ENCODE results near the gene PPP6R1.

The PPP6R1 gene

DNA sequence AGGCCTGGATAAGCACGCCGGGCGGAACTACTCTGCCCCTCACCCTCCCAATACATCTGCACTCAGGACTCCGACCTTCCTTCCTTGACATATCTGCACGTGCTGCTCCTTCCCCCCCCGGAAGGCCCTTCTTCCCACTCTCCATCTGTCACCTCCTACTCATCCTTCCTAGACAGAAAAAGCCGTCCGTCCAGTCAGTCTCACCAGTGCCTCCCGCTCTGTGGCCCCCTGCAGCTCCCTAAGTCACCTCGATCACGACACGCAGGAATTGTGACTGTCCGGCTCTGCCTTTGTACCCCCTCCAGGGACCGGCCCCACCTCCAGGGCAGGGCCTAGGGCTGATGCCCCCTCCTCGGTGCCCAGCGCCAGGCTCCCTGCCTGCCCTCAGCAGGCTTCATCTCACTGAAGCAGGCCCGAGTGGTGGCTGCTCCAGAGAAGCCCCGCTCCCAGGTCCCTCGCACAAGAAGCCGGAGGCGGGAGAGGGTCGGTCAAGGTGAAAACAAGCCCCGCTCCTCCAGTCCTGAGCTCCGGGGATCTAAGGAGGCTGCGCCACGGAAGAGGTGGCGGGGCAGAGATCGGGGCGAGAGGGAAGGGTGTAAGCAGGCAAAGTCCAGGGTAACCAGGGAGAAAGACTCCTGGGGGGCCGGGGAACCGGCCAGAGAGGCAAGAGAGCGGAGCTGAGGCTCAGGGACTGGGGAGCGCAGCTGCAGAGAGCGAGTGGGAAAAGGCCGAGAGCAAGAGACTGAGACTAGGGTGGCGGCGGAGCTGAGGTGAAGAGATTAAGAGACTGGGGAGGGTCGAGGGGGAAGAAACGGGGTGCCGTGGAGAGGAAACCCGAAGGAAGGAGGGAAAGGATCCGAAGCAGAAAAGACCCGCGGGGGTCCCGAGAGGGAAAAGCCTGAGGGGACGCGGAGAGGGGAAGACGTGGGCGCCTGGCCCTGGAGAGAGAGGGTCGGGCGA, 1.1 kb downstream of the PPP6R1 start:
- no peak for DNase-seq (ENCODE audit: low read depth, low spot score)

DNA sequence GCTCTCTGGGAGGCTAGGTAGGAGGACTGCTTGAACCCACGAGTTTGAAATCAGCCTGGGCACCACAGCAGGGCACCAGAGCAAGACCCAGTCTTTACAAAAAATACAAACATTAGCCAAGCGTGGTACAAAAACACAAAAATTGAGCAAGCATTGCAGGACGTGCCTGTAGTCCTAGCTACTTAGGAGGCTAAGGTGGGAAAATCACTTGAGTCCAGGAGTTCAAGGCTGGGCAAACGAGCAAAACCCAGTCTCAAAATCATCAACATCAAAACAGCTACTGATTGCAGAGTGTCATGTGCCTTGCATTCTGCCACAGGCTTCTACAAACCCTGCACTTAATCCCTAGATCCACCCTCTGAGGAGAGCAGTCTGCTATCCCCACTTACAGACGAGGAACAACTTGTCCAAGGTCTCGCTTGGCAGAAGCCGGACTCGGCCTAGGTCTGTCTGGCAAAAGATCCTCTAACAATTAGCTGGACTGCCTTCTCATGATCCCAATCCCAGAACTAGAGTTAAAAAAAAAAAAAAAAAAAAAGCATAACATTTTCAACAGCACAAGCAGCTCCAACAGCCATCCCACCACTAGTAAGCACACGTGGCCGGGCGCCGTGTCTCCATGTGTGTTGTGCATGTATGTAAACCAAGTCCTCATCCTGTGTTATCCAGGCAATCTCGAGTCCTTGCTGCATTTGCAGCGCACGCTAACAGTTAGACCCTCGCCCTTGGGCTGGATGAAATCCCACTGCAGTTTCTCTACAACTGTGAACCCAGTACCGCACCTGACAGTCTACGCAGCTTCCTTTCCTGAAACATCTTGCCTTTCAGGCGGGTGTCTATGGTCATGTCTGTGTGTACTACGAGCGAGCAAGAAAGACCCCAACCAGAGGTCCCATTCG, 2.0 kb downstream of the PPP6R1 start:
- DNase-seq (ENCODE audit: low read depth, low spot score) = no peak

DNA sequence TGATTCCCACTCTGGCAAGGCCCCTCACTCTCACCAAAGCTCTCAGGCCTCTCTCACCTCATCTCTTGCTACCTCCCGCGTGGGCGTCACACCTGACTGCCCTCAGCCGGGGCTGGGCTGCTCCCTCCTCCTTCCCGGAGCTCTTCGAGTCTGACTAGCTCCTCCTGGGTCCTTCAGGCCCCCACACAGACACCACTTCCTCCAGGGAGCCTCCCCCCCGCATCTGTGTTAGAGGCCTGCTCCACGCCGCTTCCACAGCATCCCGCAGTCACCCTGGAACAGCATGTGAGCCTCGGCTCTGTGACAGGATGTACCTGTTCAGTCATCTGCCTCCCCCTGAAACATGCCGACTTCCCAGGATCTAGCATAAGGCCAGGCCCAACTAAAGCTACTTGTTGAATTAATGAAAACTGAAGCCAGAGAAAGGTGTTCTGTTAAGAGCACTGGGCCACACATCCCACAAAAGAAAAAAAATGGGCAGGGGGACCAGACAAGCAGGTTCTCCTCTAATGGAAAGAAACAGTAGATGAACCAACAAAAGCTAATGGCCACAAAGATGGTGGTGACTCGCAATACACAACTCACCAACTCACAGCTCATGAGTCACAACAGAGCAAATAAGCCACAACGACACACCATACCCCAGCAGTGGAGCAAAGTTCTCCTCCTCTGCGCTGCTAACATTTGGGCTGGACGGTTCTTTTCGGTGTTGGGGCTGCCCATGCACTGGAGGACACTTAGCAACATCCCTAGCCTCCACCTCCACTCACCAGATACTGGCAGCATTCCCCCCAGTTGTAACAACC, 3.0 kb downstream of the PPP6R1 start:
- DNase-seq (ENCODE audit: low read depth, low spot score) = no peak

DNA sequence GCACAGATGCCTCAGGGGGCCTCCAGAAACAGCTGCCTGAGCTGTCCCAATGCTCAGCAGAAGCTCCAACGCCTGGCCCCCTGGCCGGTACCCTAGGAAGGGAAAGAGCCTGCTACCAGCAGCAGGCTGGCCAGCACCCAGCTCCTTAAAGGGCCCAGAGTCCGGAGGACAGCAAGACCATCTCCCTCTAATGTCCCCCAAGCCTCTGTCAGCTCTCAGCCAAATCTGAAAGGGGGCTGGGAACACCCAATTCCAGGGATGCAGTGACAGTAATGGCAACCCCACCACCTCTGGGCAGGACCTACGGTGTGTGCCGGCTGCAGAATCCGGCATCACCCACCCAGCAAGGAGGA, 4.2 kb downstream of the PPP6R1 start:
- no peak for DNase-seq (ENCODE audit: low read depth, low spot score)

DNA sequence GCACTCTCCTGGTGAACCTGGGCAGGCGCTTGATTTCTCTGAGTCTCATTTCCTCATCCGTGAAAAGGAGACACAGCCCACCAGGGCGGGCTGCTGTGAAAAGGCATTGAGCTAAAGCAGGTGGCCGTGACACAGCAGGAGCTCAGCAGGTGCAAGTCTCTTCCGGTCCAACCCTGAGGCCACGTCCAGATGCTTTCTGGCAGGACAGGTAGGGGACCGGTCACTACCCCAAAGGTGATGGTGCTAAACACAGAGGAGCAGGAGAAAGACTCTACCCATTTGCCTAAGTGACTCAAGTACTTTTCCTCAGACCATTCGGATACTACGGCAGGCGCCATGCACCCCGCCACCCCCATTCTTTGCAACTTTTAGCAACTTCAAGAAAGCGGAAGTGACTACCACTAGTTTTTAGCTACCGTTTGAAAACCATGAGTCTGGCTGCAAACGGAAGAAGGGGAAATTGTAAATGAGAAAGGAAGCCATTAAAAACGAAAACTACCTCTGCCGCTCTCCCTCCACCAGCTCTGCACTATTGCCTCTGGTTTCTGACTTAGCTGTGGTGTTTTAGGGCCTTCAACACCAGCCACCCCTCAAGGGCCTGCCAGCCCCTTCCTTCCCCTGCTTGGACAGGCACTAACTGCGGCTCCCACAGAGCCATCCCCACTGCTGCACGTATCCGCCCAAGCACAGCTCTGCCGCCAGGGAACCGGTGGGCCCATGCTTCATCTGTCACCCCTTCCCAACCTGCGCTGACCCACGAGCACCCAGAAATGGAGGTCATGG, 4.8 kb downstream of the PPP6R1 start:
- no peak for DNase-seq (ENCODE audit: low read depth, low spot score)

DNA sequence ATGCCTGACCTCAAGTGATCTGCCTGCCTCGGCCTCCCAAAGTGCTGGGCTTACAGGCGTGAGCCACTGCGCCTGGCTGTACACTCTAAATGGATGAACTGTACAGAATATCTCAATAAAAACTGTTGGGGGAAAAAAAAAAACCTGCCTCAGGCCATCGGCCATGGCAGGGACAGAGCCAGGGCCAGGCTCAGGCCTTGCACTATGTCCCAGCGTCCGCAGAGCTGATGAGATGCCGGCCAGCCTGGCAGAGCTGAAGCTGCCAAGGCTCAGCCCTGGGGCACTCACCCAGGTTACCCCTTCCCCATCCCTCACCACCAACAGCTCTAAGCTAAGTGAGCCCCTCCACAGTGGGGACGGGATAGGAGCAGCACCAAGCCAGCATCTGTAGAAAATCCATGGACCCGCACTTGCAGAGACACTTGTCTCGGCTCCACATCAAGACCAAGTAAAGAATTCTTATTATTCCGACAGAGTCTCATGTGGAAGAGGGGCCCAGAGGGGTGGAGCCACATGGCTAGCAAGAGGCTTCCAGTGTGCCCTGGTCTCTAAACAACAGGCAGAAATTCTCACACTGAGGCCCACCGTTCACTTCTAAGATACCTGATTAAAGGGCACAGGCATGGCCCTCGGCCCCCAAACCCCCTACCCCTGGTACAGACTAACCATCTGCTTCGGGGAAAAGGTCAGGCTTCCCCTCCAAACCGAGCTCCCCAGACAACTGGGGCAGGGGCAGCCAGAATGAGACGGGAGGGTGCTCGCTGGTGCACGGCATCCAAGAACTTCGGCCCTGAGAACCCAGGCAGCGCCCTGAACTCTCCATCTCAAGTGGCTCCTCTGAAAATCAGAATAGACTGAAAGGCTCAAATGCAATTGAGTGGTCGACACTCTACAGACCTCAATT, 5.8 kb downstream of the PPP6R1 start:
- no peak for DNase-seq (ENCODE audit: low read depth, low spot score)

DNA sequence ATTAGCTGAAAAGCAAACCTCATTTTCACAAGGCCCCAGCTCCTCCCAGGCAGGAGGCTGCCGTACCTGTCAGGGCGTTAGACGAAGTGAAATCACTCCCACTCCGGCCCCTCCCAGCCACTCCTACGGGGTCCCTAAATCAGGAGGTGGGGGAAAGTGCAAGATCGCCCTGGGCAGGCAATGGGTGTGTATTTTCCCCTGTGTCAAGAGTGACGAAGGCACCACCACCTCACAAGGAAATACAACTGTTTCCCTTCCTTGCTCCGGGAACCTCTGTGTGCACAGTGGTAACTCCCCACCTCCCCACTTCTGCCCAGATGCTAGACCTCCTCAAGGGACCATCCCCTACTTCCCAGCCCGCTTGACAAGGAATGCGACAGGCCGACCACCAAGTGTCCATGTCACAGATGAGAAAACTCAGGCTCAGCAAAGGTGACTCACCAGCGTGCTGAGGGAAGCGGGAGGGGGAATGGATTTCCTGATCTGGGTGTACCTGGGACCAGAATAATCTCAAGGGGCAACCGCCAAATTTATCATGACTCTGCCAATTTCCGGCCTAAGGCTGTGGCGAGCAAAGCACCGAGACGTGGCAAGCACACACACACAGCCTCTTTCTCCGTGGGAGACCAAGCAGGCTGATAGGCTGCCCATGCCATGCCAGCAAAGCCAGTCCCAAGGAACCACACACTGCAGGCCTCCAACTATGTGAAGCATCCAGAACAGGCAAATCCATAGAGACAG, 7.3 kb downstream of the PPP6R1 start:
- no peak for DNase-seq (ENCODE audit: low read depth, low spot score)

DNA sequence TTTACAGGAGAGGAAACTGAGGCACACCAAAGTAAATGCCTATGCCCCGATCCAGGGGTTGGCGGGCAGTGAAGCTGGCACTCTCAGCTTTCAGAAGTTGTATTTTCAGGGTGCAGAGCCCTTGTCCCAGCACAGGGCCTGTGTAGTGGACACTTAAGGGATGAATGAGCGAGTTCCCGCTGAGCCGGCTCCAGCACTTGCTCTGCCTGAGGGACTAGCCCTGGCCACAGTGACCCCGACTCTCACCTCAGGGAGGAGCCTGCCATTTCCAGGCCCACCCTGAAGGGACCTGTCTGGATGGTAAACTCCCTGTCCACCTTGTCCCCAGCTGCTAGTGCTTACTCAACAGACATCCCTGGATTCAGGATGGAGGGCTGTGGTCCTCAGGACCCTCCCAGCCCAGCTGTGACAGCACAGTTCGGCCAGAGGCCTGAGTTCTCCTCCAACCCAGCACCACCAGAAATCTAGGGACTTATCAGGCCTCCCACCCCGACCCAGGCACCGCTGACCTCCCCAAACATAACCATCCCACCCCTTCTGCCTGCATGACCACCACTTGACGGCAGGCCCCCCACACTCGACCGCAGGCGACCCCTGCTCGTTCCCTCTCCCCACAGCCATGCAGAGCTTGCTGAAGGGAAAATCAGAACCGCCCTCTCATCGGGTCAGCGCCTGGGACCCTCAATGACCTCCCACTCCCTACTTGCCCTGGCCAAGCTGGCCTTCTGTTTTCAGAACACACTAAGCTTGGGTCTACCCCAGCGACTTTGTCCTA, 8.4 kb downstream of the PPP6R1 start:
- DNase-seq (ENCODE audit: low read depth, low spot score) = no peak

DNA sequence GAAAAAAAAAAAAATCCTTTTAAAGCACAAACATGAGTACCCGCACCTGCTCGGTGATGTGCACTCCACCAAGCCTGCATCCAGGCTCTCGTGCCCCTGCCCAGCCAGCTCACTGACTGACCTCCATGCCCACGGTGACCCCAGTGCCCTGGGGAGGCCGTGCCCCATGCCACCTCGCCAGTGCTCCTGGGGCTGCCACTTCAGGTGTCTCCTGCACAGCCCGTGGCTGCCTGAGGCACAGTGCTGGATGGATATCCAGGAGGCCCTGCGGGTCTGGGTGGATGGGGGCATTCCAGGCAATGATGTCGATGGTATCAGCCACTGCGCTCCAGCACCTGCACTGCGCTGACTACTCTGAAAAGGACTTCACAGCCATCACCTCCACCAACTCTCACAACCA, 9.0 kb downstream of the PPP6R1 start:
- DNase-seq (ENCODE audit: low read depth, low spot score) = no peak

DNA sequence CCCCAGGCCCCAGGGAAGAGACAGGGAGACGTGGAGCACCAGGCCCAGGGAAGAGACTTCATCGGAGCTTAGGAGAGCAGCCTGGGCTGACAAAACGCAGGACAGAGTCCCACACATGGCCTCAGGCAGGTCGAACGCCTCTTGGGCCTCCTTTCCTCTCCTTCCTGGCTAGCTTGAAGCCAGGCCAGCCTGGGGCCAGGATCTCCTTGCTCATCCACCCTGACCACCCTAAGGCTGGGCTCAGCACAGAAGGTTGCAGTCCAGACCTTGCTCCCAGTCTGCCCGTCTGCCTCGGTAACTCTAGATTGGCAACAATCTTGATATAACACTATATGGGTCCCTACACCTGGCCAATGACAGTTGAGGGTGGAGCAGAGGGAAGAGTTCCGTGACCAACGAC, 10.1 kb downstream of the PPP6R1 start:
- DNase-seq (ENCODE audit: low read depth, low spot score) = no peak

DNA sequence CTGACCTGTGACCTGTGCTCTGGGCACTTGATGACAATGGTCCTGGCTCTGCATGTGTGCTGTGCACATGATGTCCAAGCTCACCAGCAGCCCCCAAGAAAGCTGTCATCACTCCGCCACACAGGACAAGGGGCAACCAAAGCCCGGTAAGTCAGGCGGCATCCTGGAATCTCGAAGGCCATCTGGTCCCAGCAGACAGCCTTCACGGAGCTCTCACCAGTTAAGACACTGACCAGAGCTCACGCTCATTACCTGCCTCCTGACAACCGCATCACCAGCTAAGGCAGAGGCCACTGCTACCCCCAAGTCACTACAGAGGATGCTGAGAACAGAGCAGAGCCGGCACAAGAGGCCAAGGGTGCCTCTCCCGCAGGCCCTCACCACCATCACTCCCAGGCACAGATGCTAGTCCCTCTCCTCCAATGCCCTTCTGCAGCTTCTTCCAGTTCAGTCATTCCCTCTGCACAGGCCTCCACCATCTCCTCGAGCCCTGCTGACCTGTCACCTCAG, 10.6 kb downstream of the PPP6R1 start:
- no peak for DNase-seq (ENCODE audit: low read depth, low spot score)

DNA sequence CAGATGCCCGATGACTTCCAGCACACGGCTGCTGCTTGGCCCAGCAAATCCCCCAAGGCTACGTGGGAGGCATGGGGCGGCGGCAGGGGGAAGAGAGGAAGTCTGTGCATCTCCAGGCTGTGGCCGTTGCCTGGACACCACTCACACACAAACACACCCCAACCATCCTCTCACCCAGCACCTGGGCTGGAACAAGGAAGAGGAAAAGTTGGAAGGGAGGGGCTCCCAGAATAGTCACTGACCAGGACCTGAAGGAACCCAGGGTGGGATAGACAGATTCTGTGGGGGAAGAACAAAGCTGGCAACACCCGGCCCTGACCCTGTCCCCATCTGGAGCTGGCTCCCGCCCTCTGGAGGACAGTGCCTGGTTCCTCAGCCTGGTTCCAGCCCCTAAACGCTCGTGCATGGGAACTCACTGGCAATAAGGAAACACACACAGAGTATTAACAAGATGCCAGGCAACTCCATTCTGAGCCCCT, 11.2 kb downstream of the PPP6R1 start:
- no peak for DNase-seq (ENCODE audit: low read depth, low spot score)

DNA sequence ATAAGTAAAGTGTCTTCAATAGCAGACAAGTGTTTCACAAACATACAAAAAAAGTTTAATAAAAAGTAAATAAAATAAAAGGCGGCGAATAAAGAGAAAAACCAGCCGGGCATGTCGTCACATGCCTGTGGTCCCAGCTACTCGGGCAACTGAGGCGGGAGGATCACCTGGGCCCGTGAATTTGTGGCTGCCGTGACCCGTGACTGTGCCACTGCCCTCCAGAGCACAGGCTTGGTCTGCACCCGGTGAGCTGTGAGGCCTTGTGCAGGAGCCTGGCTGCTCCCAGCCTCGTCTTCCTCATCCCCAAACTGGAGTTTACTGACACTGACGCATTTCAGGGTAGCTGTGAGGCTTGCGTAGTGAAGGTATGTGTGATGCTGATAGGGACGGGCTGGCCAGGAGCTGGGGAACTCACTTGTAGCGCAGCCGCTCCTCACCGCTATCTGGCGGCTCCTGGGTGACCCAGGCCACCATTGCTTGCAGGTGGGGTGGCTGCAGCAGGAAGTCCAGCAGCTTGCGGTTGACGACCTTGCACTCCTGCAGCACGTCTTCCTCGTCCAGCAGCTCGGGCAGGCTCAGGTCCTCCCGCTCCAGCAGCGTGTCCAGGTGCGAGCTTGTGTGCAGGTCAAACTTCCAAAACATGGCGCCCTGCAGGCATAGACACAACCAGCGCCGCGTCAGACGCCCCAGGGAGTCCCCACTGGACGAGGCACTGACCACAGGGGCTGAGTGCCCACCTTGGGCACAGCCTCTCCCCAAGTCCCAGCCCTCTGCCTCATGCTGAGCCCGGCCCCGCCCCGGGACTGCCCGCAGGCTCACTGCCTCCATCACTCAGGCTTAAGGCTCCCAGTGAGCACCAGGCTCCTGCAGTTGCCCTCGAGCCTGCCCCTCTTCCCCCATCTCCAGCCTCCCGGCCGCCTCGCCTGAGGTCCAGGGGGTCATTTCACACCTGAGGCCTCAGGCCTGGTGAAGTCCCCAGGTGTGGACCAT, 12.1 kb downstream of the PPP6R1 start:
- no peak for DNase-seq (ENCODE audit: low read depth, low spot score)

DNA sequence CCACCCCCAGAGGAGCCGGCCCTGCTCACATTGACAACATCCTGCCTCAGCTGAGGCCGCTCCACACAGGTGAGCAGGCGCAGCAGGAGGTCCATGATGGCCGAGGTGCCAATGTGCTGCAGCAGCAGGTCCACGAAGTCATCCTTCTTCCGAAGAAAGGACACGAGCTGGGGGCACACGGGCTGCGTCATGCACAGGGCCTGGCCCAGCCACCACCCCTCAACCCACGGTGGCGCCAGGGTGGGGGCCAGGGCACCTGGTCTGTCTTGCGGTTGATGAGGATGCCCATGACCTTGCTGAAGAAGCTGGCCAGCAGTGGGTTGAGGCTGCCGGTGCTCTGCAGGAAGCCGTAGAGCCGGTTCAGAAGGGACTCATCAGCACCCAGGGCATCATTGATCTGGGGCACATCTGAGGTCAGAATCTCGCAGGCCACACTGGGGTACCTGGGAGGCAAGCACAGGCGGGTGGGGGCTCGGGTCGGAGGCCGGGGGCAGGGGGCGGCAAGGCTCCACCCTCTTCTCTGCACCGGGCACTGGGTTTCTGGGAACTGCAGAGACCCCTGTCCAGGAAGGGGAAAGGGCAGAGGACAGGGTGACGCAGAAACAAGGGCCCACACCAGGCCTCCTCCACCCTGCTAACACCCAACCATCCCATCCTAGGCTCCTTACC, 13.4 kb downstream of the PPP6R1 start:
- DNase-seq (ENCODE audit: low read depth, low spot score) = no peak

DNA sequence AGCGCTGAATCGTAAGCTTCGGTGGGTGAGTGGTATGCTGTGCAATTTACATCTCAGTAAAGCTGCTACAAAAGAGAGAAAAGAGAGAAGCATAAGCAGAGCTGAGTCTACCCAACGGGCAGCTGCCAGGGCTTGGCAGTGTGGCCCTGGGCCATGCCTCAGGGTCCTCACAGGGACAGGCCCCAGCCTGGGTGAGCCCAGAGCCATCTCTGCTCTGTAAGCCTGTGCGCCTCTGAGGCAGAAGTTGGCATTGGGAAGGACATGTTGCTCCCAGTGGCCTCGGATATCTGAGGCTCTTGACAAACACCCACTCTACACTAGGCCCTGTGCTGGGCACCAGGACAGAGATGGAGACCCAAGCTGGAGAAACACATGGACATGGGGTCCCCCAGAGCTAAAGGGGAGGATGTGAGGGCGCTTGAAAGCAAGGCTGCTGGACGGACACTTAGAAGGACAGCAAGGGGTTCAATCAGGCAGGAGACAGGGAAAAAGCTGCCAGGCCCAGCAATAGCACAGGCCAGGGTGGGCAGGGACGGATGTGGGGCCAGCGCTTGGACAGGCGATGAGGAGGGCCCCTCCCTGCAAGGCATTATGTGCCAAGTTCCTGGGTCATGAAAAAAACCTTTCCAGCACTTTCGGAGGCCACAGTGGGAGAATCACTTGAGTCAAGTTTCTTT, 14.7 kb downstream of the PPP6R1 start:
- DNase-seq (ENCODE audit: low read depth, low spot score) = no peak

DNA sequence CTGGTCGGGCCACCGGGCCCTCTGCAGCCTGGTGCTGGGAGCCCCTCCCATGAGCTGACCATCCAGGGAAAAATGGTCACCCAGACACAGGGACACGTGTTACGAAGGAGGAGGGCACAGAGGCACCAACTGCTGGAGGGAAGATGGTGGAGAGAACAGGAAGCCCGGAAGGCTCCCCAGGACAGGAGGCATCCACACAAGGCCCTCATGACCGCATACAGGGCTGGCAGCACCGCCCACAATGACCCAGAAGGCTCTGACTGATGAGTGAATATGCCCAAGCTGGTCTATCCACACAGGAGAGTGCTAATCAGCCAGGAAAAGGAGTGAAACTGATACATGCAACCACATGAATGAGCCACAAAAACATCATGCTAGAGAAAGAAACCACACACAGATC, 16.3 kb downstream of the PPP6R1 start:
- no peak for DNase-seq (ENCODE audit: low read depth, low spot score)
